ENCODE measurements around the gene NDUFC1.

DNA sequence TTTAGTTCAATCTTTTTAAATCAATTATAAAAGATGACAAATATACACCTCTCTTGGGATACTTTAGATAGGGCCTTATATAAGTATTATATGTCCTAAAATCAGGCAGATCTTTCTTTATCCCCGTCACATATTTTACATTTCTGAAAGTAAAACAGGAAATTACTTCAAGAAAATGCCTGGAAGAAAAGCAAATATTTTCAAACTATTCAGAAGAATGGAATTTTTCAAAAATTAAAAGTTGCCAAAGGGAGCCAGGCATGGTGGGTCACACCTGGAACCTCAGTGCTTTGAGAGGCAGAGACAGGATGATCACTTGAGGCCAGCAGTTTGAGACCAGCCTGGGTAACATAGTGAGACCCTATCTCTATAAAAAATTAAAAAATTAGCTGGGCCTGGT, 56.7 kb downstream of the NDUFC1 start:
- TF ChIP-seq, protein P1, sequence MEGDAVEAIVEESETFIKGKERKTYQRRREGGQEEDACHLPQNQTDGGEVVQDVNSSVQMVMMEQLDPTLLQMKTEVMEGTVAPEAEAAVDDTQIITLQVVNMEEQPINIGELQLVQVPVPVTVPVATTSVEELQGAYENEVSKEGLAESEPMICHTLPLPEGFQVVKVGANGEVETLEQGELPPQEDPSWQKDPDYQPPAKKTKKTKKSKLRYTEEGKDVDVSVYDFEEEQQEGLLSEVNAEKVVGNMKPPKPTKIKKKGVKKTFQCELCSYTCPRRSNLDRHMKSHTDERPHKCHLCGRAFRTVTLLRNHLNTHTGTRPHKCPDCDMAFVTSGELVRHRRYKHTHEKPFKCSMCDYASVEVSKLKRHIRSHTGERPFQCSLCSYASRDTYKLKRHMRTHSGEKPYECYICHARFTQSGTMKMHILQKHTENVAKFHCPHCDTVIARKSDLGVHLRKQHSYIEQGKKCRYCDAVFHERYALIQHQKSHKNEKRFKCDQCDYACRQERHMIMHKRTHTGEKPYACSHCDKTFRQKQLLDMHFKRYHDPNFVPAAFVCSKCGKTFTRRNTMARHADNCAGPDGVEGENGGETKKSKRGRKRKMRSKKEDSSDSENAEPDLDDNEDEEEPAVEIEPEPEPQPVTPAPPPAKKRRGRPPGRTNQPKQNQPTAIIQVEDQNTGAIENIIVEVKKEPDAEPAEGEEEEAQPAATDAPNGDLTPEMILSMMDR (IDR thresholded peaks at IDR 0.05), result no peak
- no peak for TF ChIP-seq EP300 (IDR thresholded peaks at IDR 0.05; ENCODE audit: low read depth)
- no peak for TF ChIP-seq POLR2A (IDR thresholded peaks at IDR 0.05)
- no peak for TF ChIP-seq POLR2AphosphoS5 (IDR thresholded peaks at IDR 0.05)

Measured in transverse colon (tissue), 4 donors.